Breast epithelium (tissue), 4 donors: ENCODE results near the gene FNDC3B. TPM values are rescaled to one million over a fixed set of nuclear protein-coding genes. Genes with fewer than 3 reads are reported as not detected.

ENCODE experiments used
- DNase-seq, 2 donors: peaks; one replicate each; pipeline ENCODE4 v3.0.0-alpha.2; 2019; ENCODE audit warnings: low spot score in 2 of 2
- H3K27ac ChIP-seq, 2 donors: fragments of 200-600 bp; sonication (generic) in 1 of 2; one replicate each; pipeline ENCODE4 v1.5.1; 2016 to 2019; ENCODE audit warnings: mild to moderate bottlenecking in 1 of 2
- H3K27me3 ChIP-seq, 2 donors: fragments of 200-600 bp; sonication (generic) in 1 of 2; one replicate each; pipeline versions ENCODE4 v1.5.1 to v1.6.0; 2017 to 2019; ENCODE audit warnings: control low read depth in 1 of 2, mild to moderate bottlenecking in 1 of 2
- H3K36me3 ChIP-seq: fragments of 200-600 bp; one replicate; pipeline ENCODE4 v1.5.1; 2019
- H3K4me1 ChIP-seq, 2 donors: fragments of 200-600 bp; sonication (generic); one replicate each; pipeline ENCODE4 v1.5.1; 2016 to 2019; ENCODE audit warnings: control low read depth in 1 of 2
- H3K4me3 ChIP-seq, 3 donors: fragments of 200-600 bp; sonication (generic); 1 replicate in 2 of 3; 2 replicates in 1 of 3; pipeline ENCODE4 v1.5.1; 2016 to 2019; ENCODE audit warnings: mild to moderate bottlenecking in 3 of 3, moderate library complexity in 2 of 3
- H3K9me3 ChIP-seq, 2 donors: fragments of 200-600 bp; sonication (generic) in 1 of 2; one replicate each; pipeline ENCODE4 v1.5.1; 2016 to 2019; ENCODE audit warnings: control low read depth in 1 of 2
- POLR2A ChIP-seq: fragments of 450-650 bp; IDR thresholded peaks from one replicate; pipeline ENCODE4 v1.6.1; 2016; ENCODE audit warnings: antibody characterized with exemption, mild to moderate bottlenecking, moderate library complexity
- POLR2AphosphoS5 ChIP-seq, 3 donors: sonication (generic); formaldehyde crosslinking; IDR thresholded peaks; one replicate each; pipeline ENCODE4 v1.6.1; 2017; ENCODE audit warnings: antibody characterized with exemption in 3 of 3
- intact Hi-C: fragments of 100-400 bp; cut with DNase I; formaldehyde crosslinking; loops from one replicate; pipeline ENCODE4 v1.15.1; 2023; ENCODE audit warnings: low total_unique reads
- total RNA-seq, 3 donors: library from RNA; depleted of rRNA; stranded (reverse); fragments of >200 nt; gene quantifications; one replicate each; pipeline ENCODE4 v1.1.0, GENCODE V29; 2016
- TF ChIP-seq, protein P1 (sequence below), 3 donors: fragments of 450-650 bp; IDR thresholded peaks; one replicate each; pipeline ENCODE4 v1.5.1; 2016 to 2017; ENCODE audit warnings: antibody characterized with exemption in 3 of 3, mild to moderate bottlenecking in 3 of 3, moderate library complexity in 3 of 3

Gene FNDC3B
- total RNA-seq, 3 donors from 2014 or later, result 131 to 172 (median 149) TPM

DNA sequence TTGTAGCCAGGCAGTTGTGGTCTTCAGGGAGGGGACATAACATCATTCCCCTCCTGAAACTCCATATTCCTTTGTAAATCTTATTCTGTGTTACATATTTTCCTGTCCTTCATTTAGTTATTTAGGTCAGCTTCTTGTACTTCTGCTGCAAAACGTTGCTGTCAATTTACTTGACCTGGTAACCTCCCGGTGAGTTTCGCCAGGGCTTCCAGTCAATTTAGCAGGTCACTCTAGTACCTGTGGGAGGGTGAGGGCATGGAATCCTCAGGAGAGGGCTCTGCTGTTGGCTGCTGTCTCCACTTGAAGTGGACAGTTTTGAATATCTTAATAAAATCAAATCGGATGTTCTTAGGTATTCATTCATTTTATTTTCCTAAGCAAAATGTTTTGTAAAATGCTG is 29.6 kb downstream of the FNDC3B start:
- no peaks in the 10 kb centered on the region for H3K4me1 ChIP-seq

DNA sequence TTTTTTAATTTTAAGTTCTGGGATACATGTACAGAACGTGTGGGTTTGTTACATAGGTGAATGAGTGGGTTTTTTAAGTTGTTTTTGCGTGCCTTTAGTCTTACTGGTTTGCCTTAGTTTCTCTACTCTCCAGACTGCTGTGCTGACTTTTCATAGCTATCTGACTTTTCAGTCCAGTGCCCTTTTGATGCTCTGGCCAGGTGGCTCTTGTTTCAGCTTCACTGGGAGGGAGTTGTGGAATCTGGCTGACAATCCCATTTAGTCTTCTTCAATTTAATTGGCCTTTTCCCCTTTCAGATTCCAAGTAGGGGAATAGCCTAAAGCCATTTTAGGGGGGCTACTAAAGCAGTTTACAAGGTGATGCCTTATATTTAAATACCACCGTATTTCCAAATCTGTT is 30.1 kb downstream of the FNDC3B start:
- intact Hi-C loops, result no loop called here
- Histone ChIP-seq H3K27ac (peak overlapping the region; percentile 12 to 46), H3K4me1 (no peaks in the 10 kb centered on the region), H3K27me3 (no peaks in the 10 kb centered on the region), H3K36me3 (no peaks in the 10 kb centered on the region), H3K4me3 (no peak overlapping the region), H3K9me3 (no peaks in the 10 kb centered on the region)
- TF ChIP-seq, protein P1, sequence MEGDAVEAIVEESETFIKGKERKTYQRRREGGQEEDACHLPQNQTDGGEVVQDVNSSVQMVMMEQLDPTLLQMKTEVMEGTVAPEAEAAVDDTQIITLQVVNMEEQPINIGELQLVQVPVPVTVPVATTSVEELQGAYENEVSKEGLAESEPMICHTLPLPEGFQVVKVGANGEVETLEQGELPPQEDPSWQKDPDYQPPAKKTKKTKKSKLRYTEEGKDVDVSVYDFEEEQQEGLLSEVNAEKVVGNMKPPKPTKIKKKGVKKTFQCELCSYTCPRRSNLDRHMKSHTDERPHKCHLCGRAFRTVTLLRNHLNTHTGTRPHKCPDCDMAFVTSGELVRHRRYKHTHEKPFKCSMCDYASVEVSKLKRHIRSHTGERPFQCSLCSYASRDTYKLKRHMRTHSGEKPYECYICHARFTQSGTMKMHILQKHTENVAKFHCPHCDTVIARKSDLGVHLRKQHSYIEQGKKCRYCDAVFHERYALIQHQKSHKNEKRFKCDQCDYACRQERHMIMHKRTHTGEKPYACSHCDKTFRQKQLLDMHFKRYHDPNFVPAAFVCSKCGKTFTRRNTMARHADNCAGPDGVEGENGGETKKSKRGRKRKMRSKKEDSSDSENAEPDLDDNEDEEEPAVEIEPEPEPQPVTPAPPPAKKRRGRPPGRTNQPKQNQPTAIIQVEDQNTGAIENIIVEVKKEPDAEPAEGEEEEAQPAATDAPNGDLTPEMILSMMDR (IDR thresholded peaks at IDR 0.05), result no peak
- TF ChIP-seq POLR2AphosphoS5 (IDR thresholded peaks at IDR 0.05) (no peak), POLR2A (no peak)
- no peak for DNase-seq

More for the DNA sequence above, 29.6 kb downstream of the FNDC3B start:
- Histone ChIP-seq H3K9me3 (no peaks in the 10 kb centered on the region), H3K27me3 (no peaks in the 10 kb centered on the region), H3K27ac (peak overlapping the region; percentile 12 to 27), H3K36me3 (no peaks in the 10 kb centered on the region), H3K4me3 (no peak overlapping the region)
- TF ChIP-seq, protein P1 (IDR thresholded peaks at IDR 0.05), result no peak
- TF ChIP-seq POLR2A (no peak), POLR2AphosphoS5 (IDR thresholded peaks at IDR 0.05) (no peak)
- no peak for DNase-seq
- intact Hi-C loops, result no loop called here

DNA sequence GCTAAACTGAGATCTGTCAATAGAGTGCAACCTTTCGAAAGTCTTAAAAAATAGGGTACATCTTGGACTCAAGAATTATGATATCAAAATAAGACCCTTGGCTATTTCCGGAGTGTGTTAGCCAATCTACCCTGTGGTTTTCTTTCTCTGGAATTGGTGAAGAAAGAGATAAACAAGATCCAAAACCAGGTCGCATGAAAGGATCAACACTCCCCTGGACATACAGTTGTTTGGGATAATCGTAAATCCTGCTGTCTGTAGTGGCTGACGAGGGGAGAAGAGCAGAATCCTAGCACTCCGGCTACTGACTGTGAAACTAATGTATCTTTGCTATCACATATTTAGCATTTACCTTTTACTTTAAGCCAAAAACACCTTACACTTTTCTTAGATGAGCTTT is 30.9 kb downstream of the FNDC3B start:
- DNase-seq, result no peak
- no peaks in the 10 kb centered on the region for H3K4me1 ChIP-seq
- no peaks in the 10 kb centered on the region for H3K36me3 ChIP-seq
- TF ChIP-seq, protein P1 (IDR thresholded peaks at IDR 0.05), result no peak
- TF ChIP-seq POLR2A (no peak), POLR2AphosphoS5 (IDR thresholded peaks at IDR 0.05) (no peak)
- intact Hi-C loops, result no loop called here
- H3K27me3 ChIP-seq, result no peaks in the 10 kb centered on the region
- H3K27ac ChIP-seq, result peak overlapping the region in 1 of 2 donors; percentile 12
- H3K4me3 ChIP-seq, result no peak overlapping the region
- no peaks in the 10 kb centered on the region for H3K9me3 ChIP-seq

DNA sequence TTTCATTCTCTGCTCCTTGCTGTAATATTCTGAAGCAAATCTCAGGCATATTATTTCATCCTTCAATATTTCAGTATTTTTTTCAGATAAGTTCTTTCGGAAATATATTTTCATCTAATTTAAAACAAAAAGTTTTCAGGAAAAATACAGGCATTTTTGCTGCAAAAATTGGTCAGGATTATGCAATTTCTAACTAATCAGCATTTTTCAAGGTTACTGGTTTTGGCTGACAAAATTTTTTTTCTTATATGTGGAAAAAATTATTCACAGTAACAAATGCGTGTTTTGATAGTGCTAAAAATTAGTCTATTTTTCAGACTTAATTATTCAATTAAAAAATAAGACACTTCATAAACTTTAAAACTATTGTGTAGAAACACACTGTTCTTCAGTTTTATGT is 31.4 kb downstream of the FNDC3B start:
- Histone ChIP-seq H3K4me1 (no peaks in the 10 kb centered on the region), H3K27ac (no peak overlapping the region), H3K4me3 (no peak overlapping the region), H3K9me3 (no peaks in the 10 kb centered on the region), H3K36me3 (no peaks in the 10 kb centered on the region), H3K27me3 (no peaks in the 10 kb centered on the region)
- DNase-seq, result no peak
- intact Hi-C loops, result no loop called here
- TF ChIP-seq, protein P1 (IDR thresholded peaks at IDR 0.05), result no peak
- no peak for TF ChIP-seq POLR2AphosphoS5 (IDR thresholded peaks at IDR 0.05)
- no peak for TF ChIP-seq POLR2A

DNA sequence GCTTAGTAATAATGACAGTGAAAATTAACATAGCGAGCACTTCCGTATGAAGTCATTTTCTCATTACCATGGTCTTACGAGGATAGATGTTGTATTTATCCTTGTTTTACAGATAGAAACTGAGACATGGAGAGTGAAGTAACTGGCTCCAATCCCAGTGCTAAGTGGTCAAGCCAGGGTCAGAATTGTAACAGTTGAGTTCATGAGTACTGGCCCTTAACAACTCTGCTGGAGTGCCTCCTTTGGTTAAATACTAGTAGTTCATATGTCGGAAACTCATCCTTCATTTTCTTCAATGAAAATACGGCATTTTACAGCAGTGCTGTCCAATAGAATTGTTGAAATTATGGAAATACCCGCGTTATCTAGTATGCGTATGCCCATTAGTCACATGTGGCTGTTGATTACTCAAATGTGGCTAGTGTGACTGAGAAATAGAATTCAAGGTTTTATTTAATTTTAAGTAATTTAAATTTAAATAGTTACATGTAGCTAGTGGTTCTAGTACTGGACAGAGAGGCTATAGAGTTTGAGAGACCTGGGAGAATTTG is 32.5 kb downstream of the FNDC3B start:
- no peak for DNase-seq
- H3K27ac ChIP-seq, result peak overlapping the region in 1 of 2 donors; percentile 4
- intact Hi-C loops, result no loop called here
- no peak overlapping the region for H3K4me3 ChIP-seq
- no peaks in the 10 kb centered on the region for H3K9me3 ChIP-seq
- no peaks in the 10 kb centered on the region for H3K4me1 ChIP-seq
- no peaks in the 10 kb centered on the region for H3K36me3 ChIP-seq
- TF ChIP-seq POLR2A (no peak), POLR2AphosphoS5 (IDR thresholded peaks at IDR 0.05) (no peak)
- TF ChIP-seq, protein P1 (IDR thresholded peaks at IDR 0.05), result no peak
- no peaks in the 10 kb centered on the region for H3K27me3 ChIP-seq
